ENCODE measurements around the gene TRIM8. TPM values are rescaled to one million over a fixed set of nuclear protein-coding genes. Genes with fewer than 3 reads are reported as not detected.

TRIM8 gene
- total RNA-seq, 1 experiment from 2014 or later = 37.0 TPM

GRCh38 chr10:102614888-102615287 lies 29.4 kb upstream of the TRIM8 start:
- Histone ChIP-seq H3K23ac (ENCODE audit: insufficient read length, low read depth, low read length) (no peak overlapping the region), H3T11ph (ENCODE audit: low read length) (no peak overlapping the region), H3K4ac (ENCODE audit: low read depth, low read length) (no peak overlapping the region), H3K27me3 (ENCODE audit: insufficient read depth, low read length) (no peaks in the 10 kb centered on the region), H3K56ac (ENCODE audit: insufficient read length, low read depth, low read length) (no peak overlapping the region), H3K27ac (ENCODE audit: insufficient read length, low read depth, low read length) (no peak overlapping the region), H3K79me2 (ENCODE audit: insufficient read depth, low read length) (no peaks in the 10 kb centered on the region), H4K91ac (ENCODE audit: insufficient read length, low read depth, low read length) (no peak overlapping the region), H3K4me2 (ENCODE audit: insufficient read depth, insufficient read length, low read length) (no peak overlapping the region), H3K79me1 (ENCODE audit: insufficient read depth, low read depth, low read length, poor library complexity, severe bottlenecking) (no peaks in the 10 kb centered on the region), H2BK120ac (ENCODE audit: low read depth, low read length, poor library complexity, severe bottlenecking) (no peak overlapping the region), H3K9me3 (ENCODE audit: control insufficient read depth, low read depth, low read length) (no peaks in the 10 kb centered on the region), H4K8ac (replicated peaks; ENCODE audit: insufficient read length, low read depth, low read length) (no peak overlapping the region), H2BK15ac (ENCODE audit: low read depth, low read length) (no peak overlapping the region), H2BK20ac (ENCODE audit: low read depth, low read length, poor library complexity, severe bottlenecking) (no peak overlapping the region), H2AK5ac (ENCODE audit: insufficient read length, low read length) (no peak overlapping the region), H2BK12ac (ENCODE audit: insufficient read length, low read depth, low read length) (no peak overlapping the region), H3K23me2 (ENCODE audit: insufficient read length, low read depth, low read length, poor library complexity, severe bottlenecking) (no peaks in the 10 kb centered on the region), H3K14ac (ENCODE audit: insufficient read depth, low read length) (no peak overlapping the region), H4K20me1 (ENCODE audit: control insufficient read depth, insufficient read depth, insufficient read length) (no peaks in the 10 kb centered on the region), H2BK5ac (ENCODE audit: insufficient read length, low read length) (no peak overlapping the region), H3K4me1 (ENCODE audit: insufficient read depth, low read length) (no peaks in the 10 kb centered on the region), H3K9ac (ENCODE audit: extremely low read depth, insufficient read length, low read length) (no peak overlapping the region), H3K18ac (ENCODE audit: insufficient read length, low read depth, low read length) (no peak overlapping the region), H4K5ac (ENCODE audit: insufficient read length, low read depth, low read length) (no peak overlapping the region), H2AFZ (ENCODE audit: low read length) (no peak overlapping the region)
- no peak for TF ChIP-seq CTCF (conservative IDR thresholded peaks at IDR 0.05)
- Mint-ChIP-seq H3K27ac (peak overlapping the region in 1 of 3 experiments; percentile 82; a peak in 1 of 7 replicates), H3K4me1 (peaks cover 15 to 31% of the 10 kb centered on the region in 2 experiments), H3K36me3 (ENCODE audit: insufficient read depth in 1 of 3, low read depth in 3 of 3) (peaks cover 3 to 8% (median 8%) of the 10 kb centered on the region in 3 experiments; a peak in 6 of 7 replicates), H3K27me3 (ENCODE audit: low read depth) (no peaks in the 10 kb centered on the region), H3K9me3 (no peaks in the 10 kb centered on the region), H3K4me3 (no peak overlapping the region)
- WGBS (ENCODE audit: extremely low coverage, insufficient read length, low lambda C conversion rate) = no CpG with 5 or more reads among the region's 5 CpGs
- no peak for DNase-seq

Data from H9 (cell line).